Breast epithelium (tissue), 4 donors: Measurements from ENCODE around the gene ERN1. TPM values are rescaled to one million over a fixed set of nuclear protein-coding genes. Genes with fewer than 3 reads are reported as not detected.

Experiments
- DNase-seq, 2 donors: peaks; one replicate each; pipeline ENCODE4 v3.0.0-alpha.2; 2019; ENCODE audit warnings: low spot score in 2 of 2
- H3K27ac ChIP-seq, 2 donors: fragments of 200-600 bp; sonication (generic) in 1 of 2; one replicate each; pipeline ENCODE4 v1.5.1; 2016 to 2019; ENCODE audit warnings: mild to moderate bottlenecking in 1 of 2
- H3K27me3 ChIP-seq, 2 donors: fragments of 200-600 bp; sonication (generic) in 1 of 2; one replicate each; pipeline versions ENCODE4 v1.5.1 to v1.6.0; 2017 to 2019; ENCODE audit warnings: control low read depth in 1 of 2, mild to moderate bottlenecking in 1 of 2
- H3K36me3 ChIP-seq: fragments of 200-600 bp; one replicate; pipeline ENCODE4 v1.5.1; 2019
- H3K4me1 ChIP-seq, 2 donors: fragments of 200-600 bp; sonication (generic); one replicate each; pipeline ENCODE4 v1.5.1; 2016 to 2019; ENCODE audit warnings: control low read depth in 1 of 2
- H3K4me3 ChIP-seq, 3 donors: fragments of 200-600 bp; sonication (generic); 1 replicate in 2 of 3; 2 replicates in 1 of 3; pipeline ENCODE4 v1.5.1; 2016 to 2019; ENCODE audit warnings: mild to moderate bottlenecking in 3 of 3, moderate library complexity in 2 of 3
- H3K9me3 ChIP-seq, 2 donors: fragments of 200-600 bp; sonication (generic) in 1 of 2; one replicate each; pipeline ENCODE4 v1.5.1; 2016 to 2019; ENCODE audit warnings: control low read depth in 1 of 2
- CTCF ChIP-seq, 3 donors: fragments of 450-650 bp; IDR thresholded peaks; one replicate each; pipeline ENCODE4 v1.5.1; 2016 to 2017; ENCODE audit warnings: antibody characterized with exemption in 3 of 3, mild to moderate bottlenecking in 3 of 3, moderate library complexity in 3 of 3
- POLR2A ChIP-seq: fragments of 450-650 bp; IDR thresholded peaks from one replicate; pipeline ENCODE4 v1.6.1; 2016; ENCODE audit warnings: antibody characterized with exemption, mild to moderate bottlenecking, moderate library complexity
- POLR2AphosphoS5 ChIP-seq, 3 donors: sonication (generic); formaldehyde crosslinking; IDR thresholded peaks; one replicate each; pipeline ENCODE4 v1.6.1; 2017; ENCODE audit warnings: antibody characterized with exemption in 3 of 3
- intact Hi-C: fragments of 100-400 bp; cut with DNase I; formaldehyde crosslinking; loops from one replicate; pipeline ENCODE4 v1.15.1; 2023; ENCODE audit warnings: low total_unique reads
- total RNA-seq, 3 donors: library from RNA; depleted of rRNA; stranded (reverse); fragments of >200 nt; gene quantifications; one replicate each; pipeline ENCODE4 v1.1.0, GENCODE V29; 2016

Gene ERN1
- total RNA-seq, 3 donors from 2014 or later, result 13.1 to 40.8 (median 34.7) TPM

- peaks cover 14% of the 10 kb centered on the region for H3K36me3 ChIP-seq
- DNase-seq, result no peak
- no peaks in the 10 kb centered on the region for H3K4me1 ChIP-seq
- TF ChIP-seq POLR2AphosphoS5 (IDR thresholded peaks at IDR 0.05), result no peak
- no peak for TF ChIP-seq POLR2A
- TF ChIP-seq CTCF (IDR thresholded peaks at IDR 0.05), result no peak
- H3K9me3 ChIP-seq, result peaks cover 10 to 14% of the 10 kb centered on the region in 2 donors
- no peak overlapping the region for H3K27ac ChIP-seq
- no peaks in the 10 kb centered on the region for H3K27me3 ChIP-seq
- intact Hi-C loops, result no loop called here
- no peak overlapping the region for H3K4me3 ChIP-seq
Observed at GRCh38 chr17:64069143-64069542, 60.8 kb downstream of the ERN1 start.

- no peaks in the 10 kb centered on the region for H3K27me3 ChIP-seq
- H3K36me3 ChIP-seq, result peaks cover 14% of the 10 kb centered on the region
- DNase-seq, result no peak
- peaks cover 10 to 14% of the 10 kb centered on the region in 2 donors for H3K9me3 ChIP-seq
- H3K27ac ChIP-seq, result no peak overlapping the region
- intact Hi-C loops, result no loop called here
- H3K4me3 ChIP-seq, result no peak overlapping the region
- TF ChIP-seq CTCF (IDR thresholded peaks at IDR 0.05), result no peak
- TF ChIP-seq POLR2AphosphoS5 (IDR thresholded peaks at IDR 0.05), result no peak
- TF ChIP-seq POLR2A, result no peak
- H3K4me1 ChIP-seq, result no peaks in the 10 kb centered on the region
Observed at GRCh38 chr17:64067657-64068056, 62.3 kb downstream of the ERN1 start.

- Histone ChIP-seq H3K36me3 (peaks cover 14% of the 10 kb centered on the region), H3K4me3 (no peak overlapping the region), H3K4me1 (no peaks in the 10 kb centered on the region), H3K27me3 (no peaks in the 10 kb centered on the region), H3K27ac (no peak overlapping the region), H3K9me3 (peaks cover 10 to 14% of the 10 kb centered on the region in 2 donors)
- no peak for TF ChIP-seq CTCF (IDR thresholded peaks at IDR 0.05)
- TF ChIP-seq POLR2AphosphoS5 (IDR thresholded peaks at IDR 0.05), result no peak
- TF ChIP-seq POLR2A, result no peak
- no peak for DNase-seq
- intact Hi-C loops, result no loop called here
Observed at GRCh38 chr17:64066716-64067115, 63.2 kb downstream of the ERN1 start.

- H3K4me3 ChIP-seq, result no peak overlapping the region
Observed at GRCh38 chr17:64065161-64065560, 64.8 kb downstream of the ERN1 start.

GRCh38 chr17:64064331-64064730 is 65.6 kb downstream of the ERN1 start:
- no peak for DNase-seq

More at GRCh38 chr17:64065161-64065560, 64.8 kb downstream of the ERN1 start:
- no peak for TF ChIP-seq CTCF (IDR thresholded peaks at IDR 0.05)
- no peak for TF ChIP-seq POLR2A
- no peak for TF ChIP-seq POLR2AphosphoS5 (IDR thresholded peaks at IDR 0.05)
- H3K4me1 ChIP-seq, result no peaks in the 10 kb centered on the region
- no peak overlapping the region for H3K27ac ChIP-seq
- intact Hi-C loops, result no loop called here
- no peak for DNase-seq
- H3K27me3 ChIP-seq, result no peaks in the 10 kb centered on the region
- H3K9me3 ChIP-seq, result peaks cover 10 to 14% of the 10 kb centered on the region in 2 donors
- peaks cover 14% of the 10 kb centered on the region for H3K36me3 ChIP-seq

More at GRCh38 chr17:64064331-64064730, 65.6 kb downstream of the ERN1 start:
- no peaks in the 10 kb centered on the region for H3K4me1 ChIP-seq
- intact Hi-C loops, result no loop called here
- H3K9me3 ChIP-seq, result peaks cover 5 to 8% of the 10 kb centered on the region in 2 donors
- H3K27ac ChIP-seq, result no peak overlapping the region
- no peaks in the 10 kb centered on the region for H3K27me3 ChIP-seq
- TF ChIP-seq POLR2AphosphoS5 (IDR thresholded peaks at IDR 0.05) (no peak), POLR2A (no peak), CTCF (IDR thresholded peaks at IDR 0.05) (no peak)
- H3K36me3 ChIP-seq, result peaks cover 12% of the 10 kb centered on the region
- no peak overlapping the region for H3K4me3 ChIP-seq
